ENCODE data around the gene GMPR.
"Not testable (repeated sequence)": the region's sequence is repeated elsewhere in the genome, so short reads cannot be mapped to it uniquely, and the experiment has no call there.

The GMPR gene

DNA sequence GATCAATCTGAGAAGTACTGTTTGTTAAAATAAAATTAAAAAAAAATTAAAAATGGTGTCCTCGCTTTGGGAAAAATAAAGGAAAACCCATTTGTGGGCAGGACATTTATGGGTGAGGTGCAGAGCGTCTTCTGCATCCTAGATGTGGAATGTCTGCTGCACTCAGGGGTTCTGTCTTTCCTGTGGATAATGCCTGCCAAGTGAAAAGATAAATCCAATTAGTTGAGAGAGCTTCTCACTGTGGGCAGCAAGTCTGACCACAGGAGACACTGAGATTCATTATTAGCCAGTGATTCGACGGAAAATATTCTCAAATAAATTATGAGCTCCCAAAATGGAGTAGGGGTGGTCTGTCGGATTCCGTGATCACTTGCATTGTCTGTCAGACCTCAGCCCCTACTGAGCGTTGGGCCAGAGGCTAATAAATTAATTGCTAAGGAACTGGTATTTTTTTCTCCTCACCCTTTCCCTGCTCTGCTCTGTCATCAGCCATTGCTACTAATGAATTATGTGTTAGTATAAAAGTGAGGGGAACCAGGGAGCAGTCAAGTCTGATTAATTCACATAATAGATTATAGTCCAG lies 10.0 kb downstream of the GMPR start:
- no peak overlapping the region for H3K4me3 ChIP-seq (ENCODE audit: low read depth, low read length)
- H3K9me3 ChIP-seq (ENCODE audit: control insufficient read depth, insufficient read depth, low read depth, low read length) = no peaks in the 10 kb centered on the region
- H3K36me3 ChIP-seq (ENCODE audit: control insufficient read depth, insufficient read depth, low read length) = no peaks in the 10 kb centered on the region
- H3K9ac ChIP-seq (ENCODE audit: low read length) = no peak overlapping the region
- no peaks in the 10 kb centered on the region for H3K27me3 ChIP-seq (ENCODE audit: control insufficient read depth, insufficient read depth, low read length)
- H3K27ac ChIP-seq (ENCODE audit: low read depth, low read length) = no peak overlapping the region
- H3K4me1 ChIP-seq (ENCODE audit: control insufficient read depth, insufficient read depth, low read length) = peaks cover 19% of the 10 kb centered on the region

DNA sequence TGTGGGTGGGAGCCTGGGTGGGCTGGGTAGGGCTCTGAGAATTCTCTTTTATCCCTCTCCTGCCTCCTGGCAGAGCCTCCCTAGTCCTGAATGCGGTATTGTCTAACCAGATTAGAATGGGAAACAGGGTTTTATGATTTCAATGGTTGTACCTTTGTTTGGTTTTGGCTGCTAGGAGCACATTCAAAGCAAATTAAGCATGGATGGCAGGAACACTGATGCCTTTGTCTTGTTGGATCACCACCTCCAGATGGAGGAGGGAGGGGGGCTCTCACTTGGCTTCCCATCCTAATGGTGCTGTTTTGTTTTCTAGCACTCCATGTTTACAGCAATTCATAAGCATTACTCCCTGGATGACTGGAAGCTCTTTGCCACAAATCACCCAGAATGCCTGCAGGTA lies 11.6 kb downstream of the GMPR start:
- no peaks in the 10 kb centered on the region for H3K36me3 ChIP-seq (ENCODE audit: control insufficient read depth, insufficient read depth, low read length)
- H3K4me1 ChIP-seq (ENCODE audit: control insufficient read depth, insufficient read depth, low read length) = peaks cover 12% of the 10 kb centered on the region
- H3K9ac ChIP-seq (ENCODE audit: low read length) = no peak overlapping the region
- H3K9me3 ChIP-seq (ENCODE audit: control insufficient read depth, insufficient read depth, low read depth, low read length) = no peaks in the 10 kb centered on the region
- no peaks in the 10 kb centered on the region for H3K27me3 ChIP-seq (ENCODE audit: control insufficient read depth, insufficient read depth, low read length)
- H3K4me3 ChIP-seq (ENCODE audit: low read depth, low read length) = no peak overlapping the region
- H3K27ac ChIP-seq (ENCODE audit: low read depth, low read length) = no peak overlapping the region

DNA sequence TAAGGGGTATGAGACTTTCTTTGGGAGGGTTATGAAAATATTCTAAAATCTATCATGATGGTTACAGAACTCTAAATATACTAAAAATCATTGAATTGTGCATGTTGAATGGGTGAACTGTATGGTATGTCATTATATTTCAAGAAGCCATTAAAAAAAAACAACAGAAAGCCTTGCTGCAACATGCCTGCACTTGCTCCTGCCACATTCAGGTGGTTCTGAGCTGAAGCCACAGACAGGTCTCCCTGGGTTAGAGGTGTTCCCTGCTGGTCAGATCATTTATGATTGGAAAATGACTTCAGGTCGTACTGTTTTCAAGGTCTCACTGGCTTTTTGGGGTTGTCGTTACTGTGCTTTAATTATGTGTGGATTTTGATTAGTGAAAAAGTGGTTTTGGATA lies 13.3 kb downstream of the GMPR start:
- no peaks in the 10 kb centered on the region for H3K27me3 ChIP-seq (ENCODE audit: control insufficient read depth, insufficient read depth, low read length)
- H3K9me3 ChIP-seq (ENCODE audit: control insufficient read depth, insufficient read depth, low read depth, low read length) = no peaks in the 10 kb centered on the region
- peaks cover 9% of the 10 kb centered on the region for H3K4me1 ChIP-seq (ENCODE audit: control insufficient read depth, insufficient read depth, low read length)
- H3K27ac ChIP-seq (ENCODE audit: low read depth, low read length) = no peak overlapping the region
- H3K36me3 ChIP-seq (ENCODE audit: control insufficient read depth, insufficient read depth, low read length) = no peaks in the 10 kb centered on the region; the same call in 1 of the 2 replicates
- H3K4me3 ChIP-seq (ENCODE audit: low read depth, low read length) = no peak overlapping the region
- H3K9ac ChIP-seq (ENCODE audit: low read length) = no peak overlapping the region

DNA sequence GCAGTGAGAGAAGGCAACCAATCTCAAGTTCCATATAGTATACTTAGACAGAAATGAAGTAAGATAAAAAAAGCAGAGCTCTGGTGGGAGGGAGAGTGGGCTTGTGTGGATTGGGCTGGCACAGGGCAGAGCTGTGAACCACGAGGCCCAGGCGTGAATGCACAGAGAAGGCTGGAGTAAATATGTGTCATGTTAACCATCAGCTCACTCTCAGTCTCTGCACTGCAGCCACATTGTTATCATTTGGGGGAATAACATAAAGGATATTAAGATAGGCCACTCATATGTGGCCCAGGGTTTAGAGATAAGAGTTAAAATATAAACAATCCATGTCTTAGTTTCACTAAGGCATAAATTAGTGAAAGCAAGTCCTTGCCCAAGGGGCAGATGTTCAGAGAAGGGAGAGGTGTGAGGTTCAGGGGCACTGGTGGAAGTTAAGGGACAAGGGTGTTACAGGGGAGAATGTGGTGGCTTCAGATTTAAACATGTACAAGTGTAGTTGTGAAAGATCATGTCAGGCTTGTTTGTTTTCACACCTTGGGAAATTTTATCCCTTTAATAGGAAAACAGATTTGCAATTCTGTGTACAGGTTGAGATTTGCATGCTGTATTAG lies 14.4 kb downstream of the GMPR start:
- H3K9me3 ChIP-seq (ENCODE audit: control insufficient read depth, insufficient read depth, low read depth, low read length) = peaks cover 3% of the 10 kb centered on the region; the same call in 1 of the 2 replicates
- H3K4me3 ChIP-seq (ENCODE audit: low read depth, low read length) = no peak overlapping the region
- H3K27me3 ChIP-seq (ENCODE audit: control insufficient read depth, insufficient read depth, low read length) = no peaks in the 10 kb centered on the region
- peaks cover 5% of the 10 kb centered on the region; the same call in 1 of the 2 replicates for H3K36me3 ChIP-seq (ENCODE audit: control insufficient read depth, insufficient read depth, low read length)
- H3K9ac ChIP-seq (ENCODE audit: low read length) = no peak overlapping the region
- no peak overlapping the region for H3K27ac ChIP-seq (ENCODE audit: low read depth, low read length)
- peaks cover 10% of the 10 kb centered on the region for H3K4me1 ChIP-seq (ENCODE audit: control insufficient read depth, insufficient read depth, low read length)

DNA sequence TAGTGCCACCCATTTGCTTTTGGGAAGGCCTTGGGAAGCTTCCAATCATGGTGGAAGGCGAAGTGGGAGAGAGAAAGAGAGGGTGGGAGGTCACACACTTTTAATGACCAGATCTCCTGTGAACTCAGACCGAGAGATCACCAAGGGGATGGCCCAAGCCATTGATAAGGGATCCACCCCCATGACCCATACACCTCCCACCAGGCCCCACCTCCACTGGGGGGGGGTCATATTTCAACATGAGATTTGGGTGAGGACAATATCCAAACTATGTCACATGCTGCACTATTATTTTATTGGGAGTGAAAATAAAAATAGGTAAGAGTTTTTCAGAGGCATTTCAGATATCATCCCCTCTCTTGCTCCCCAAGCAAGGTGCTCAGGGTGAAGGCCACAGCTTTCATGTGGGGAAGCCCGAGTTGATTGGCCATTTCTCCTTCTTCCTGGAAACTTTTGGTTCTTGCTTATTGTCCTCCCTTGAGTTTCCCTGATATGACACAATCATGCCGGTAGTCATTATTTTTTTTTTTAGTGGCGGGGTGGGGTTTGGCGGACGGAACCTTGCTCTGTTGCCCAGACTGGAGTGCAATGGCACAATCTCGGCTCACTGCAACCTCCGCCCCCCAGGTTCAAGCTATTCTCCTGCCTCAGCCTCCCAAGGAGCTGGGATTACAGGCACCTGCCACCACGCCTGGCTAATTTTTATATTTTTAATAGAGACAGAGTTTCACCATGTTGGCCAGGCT lies 15.2 kb downstream of the GMPR start:
- Histone ChIP-seq H3K9me3 (ENCODE audit: control insufficient read depth, insufficient read depth, low read depth, low read length) (peaks cover 3% of the 10 kb centered on the region; the same call in 1 of the 2 replicates), H3K4me1 (ENCODE audit: control insufficient read depth, insufficient read depth, low read length) (peaks cover 18% of the 10 kb centered on the region), H3K27ac (ENCODE audit: low read depth, low read length) (no peak overlapping the region), H3K36me3 (ENCODE audit: control insufficient read depth, insufficient read depth, low read length) (peaks cover 5% of the 10 kb centered on the region; the same call in 1 of the 2 replicates), H3K27me3 (ENCODE audit: control insufficient read depth, insufficient read depth, low read length) (no peaks in the 10 kb centered on the region), H3K4me3 (ENCODE audit: low read depth, low read length) (no peak overlapping the region), H3K9ac (ENCODE audit: low read length) (no peak overlapping the region)

DNA sequence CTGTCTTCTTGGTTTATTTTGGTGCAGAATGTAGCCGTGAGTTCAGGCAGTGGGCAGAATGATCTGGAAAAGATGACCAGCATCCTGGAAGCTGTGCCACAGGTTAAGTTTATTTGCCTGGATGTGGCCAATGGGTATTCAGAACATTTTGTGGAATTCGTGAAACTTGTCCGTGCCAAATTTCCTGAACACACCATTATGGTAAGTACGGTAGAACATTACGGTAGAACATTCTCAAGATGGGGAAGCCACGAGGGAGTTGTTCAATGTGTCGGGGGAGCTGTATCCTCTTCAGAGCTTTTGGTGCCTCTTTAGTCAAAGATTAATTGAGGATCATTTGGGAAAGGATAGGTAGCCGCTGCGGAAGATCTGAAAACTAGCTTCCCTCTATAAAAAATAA lies 16.1 kb downstream of the GMPR start:
- H3K27me3 ChIP-seq (ENCODE audit: control insufficient read depth, insufficient read depth, low read length) = no peaks in the 10 kb centered on the region
- H3K4me1 ChIP-seq (ENCODE audit: control insufficient read depth, insufficient read depth, low read length) = peaks cover 21% of the 10 kb centered on the region
- no peak overlapping the region for H3K9ac ChIP-seq (ENCODE audit: low read length)
- no peak overlapping the region for H3K4me3 ChIP-seq (ENCODE audit: low read depth, low read length)
- H3K9me3 ChIP-seq (ENCODE audit: control insufficient read depth, insufficient read depth, low read depth, low read length) = peaks cover 3% of the 10 kb centered on the region; the same call in 1 of the 2 replicates
- H3K27ac ChIP-seq (ENCODE audit: low read depth, low read length) = no peak overlapping the region
- H3K36me3 ChIP-seq (ENCODE audit: control insufficient read depth, insufficient read depth, low read length) = peaks cover 5% of the 10 kb centered on the region; the same call in 1 of the 2 replicates

DNA sequence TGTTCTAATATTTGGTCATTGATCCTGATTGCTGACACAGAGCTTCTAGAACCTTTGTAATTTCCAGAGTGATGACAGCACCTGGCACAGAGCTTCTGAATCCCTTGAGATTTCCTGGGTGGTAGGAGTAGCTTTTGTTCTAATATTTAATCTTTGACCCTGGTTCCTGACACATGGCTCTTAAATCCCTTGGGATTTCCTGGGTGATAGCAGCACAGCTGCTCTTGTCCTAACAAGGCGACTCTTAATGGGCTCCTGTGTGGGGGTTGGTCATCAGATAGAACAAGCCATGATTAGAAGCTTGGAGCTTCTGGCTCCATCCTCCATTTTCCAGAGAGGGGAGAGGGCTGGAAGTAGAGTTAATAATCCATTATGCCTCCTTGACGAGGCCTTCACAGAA lies 18.4 kb downstream of the GMPR start:
- H3K4me3 ChIP-seq (ENCODE audit: low read depth, low read length) = no peak overlapping the region
- H3K9ac ChIP-seq (ENCODE audit: low read length) = no peak overlapping the region
- no peaks in the 10 kb centered on the region for H3K27me3 ChIP-seq (ENCODE audit: control insufficient read depth, insufficient read depth, low read length)
- H3K4me1 ChIP-seq (ENCODE audit: control insufficient read depth, insufficient read depth, low read length) = peaks cover 12% of the 10 kb centered on the region
- H3K27ac ChIP-seq (ENCODE audit: low read depth, low read length) = no peak overlapping the region
- H3K36me3 ChIP-seq (ENCODE audit: control insufficient read depth, insufficient read depth, low read length) = peaks cover 5% of the 10 kb centered on the region; the same call in 1 of the 2 replicates
- H3K9me3 ChIP-seq (ENCODE audit: control insufficient read depth, insufficient read depth, low read depth, low read length) = peaks cover 3% of the 10 kb centered on the region; the same call in 1 of the 2 replicates

DNA sequence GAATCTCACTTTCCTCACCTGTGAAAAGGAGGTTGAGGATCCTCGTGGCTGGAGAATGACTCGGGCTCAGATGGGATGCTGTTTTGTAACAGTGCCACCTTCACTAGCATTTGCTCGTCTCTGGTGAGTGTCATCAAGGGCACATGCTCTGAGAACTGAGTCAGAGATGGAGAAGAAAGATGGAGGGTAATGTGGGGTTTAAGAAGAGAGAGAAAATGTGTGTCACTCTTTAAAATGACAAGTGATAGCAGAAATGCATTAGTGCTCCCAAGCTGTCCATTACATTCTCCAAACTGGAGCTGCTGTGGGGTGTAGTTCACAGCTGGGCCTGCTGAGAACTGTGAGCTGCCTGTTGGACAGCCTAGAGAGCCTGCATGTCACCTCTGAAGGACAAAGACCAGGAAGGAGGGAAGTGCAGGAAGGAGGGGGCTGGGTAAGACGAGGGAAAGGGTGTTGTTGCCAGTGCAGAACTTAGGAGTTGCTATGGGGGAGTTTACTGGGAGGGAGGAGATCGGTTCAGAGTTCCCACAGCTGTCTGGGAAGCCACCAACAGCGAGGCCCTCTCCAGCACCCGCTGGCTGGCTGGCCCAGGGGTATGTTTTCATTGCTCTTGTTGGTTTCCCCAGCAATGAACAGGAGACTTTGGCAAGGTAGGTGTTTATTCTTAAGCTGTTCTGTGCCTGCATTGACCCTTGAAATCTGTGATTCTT lies 19.8 kb downstream of the GMPR start:
- H3K27me3 ChIP-seq (ENCODE audit: control insufficient read depth, insufficient read depth, low read length) = no peaks in the 10 kb centered on the region
- peaks cover 3% of the 10 kb centered on the region; the same call in 1 of the 2 replicates for H3K9me3 ChIP-seq (ENCODE audit: control insufficient read depth, insufficient read depth, low read depth, low read length)
- no peak overlapping the region; the same call in 1 of the 2 replicates for H3K4me3 ChIP-seq (ENCODE audit: low read depth, low read length)
- no peak overlapping the region for H3K27ac ChIP-seq (ENCODE audit: low read depth, low read length)
- H3K9ac ChIP-seq (ENCODE audit: low read length) = peak overlapping the region; percentile 56
- peaks cover 12% of the 10 kb centered on the region for H3K4me1 ChIP-seq (ENCODE audit: control insufficient read depth, insufficient read depth, low read length)
- peaks cover 5% of the 10 kb centered on the region; the same call in 1 of the 2 replicates for H3K36me3 ChIP-seq (ENCODE audit: control insufficient read depth, insufficient read depth, low read length)

DNA sequence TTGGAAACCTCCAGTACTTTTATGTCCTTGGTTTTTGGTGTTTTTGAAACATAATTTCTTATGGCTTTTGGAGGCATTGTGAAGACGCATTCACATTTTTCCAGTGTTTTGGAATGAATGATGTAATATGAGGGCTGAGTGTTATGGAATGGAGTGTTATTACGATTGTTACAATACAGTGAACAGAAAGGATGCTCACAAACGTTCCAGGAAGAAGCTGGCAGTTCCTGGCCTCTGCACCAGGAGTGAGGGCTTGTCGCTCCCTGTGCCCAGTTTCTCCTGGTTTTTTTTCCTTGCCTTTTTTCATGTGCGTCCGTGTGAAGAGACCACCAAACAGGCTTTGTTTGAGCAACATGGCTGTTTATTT lies 20.3 kb downstream of the GMPR start:
- H3K4me1 ChIP-seq (ENCODE audit: control insufficient read depth, insufficient read depth, low read length) = peaks cover 12% of the 10 kb centered on the region
- H3K36me3 ChIP-seq (ENCODE audit: control insufficient read depth, insufficient read depth, low read length) = peaks cover 5% of the 10 kb centered on the region; the same call in 1 of the 2 replicates
- peaks cover 3% of the 10 kb centered on the region; the same call in 1 of the 2 replicates for H3K9me3 ChIP-seq (ENCODE audit: control insufficient read depth, insufficient read depth, low read depth, low read length)
- H3K27me3 ChIP-seq (ENCODE audit: control insufficient read depth, insufficient read depth, low read length) = no peaks in the 10 kb centered on the region
- peak overlapping the region; percentile 56 for H3K9ac ChIP-seq (ENCODE audit: low read length)
- H3K27ac ChIP-seq (ENCODE audit: low read depth, low read length) = no peak overlapping the region
- peak overlapping the region; percentile 27; the same call in 1 of the 2 replicates for H3K4me3 ChIP-seq (ENCODE audit: low read depth, low read length)

DNA sequence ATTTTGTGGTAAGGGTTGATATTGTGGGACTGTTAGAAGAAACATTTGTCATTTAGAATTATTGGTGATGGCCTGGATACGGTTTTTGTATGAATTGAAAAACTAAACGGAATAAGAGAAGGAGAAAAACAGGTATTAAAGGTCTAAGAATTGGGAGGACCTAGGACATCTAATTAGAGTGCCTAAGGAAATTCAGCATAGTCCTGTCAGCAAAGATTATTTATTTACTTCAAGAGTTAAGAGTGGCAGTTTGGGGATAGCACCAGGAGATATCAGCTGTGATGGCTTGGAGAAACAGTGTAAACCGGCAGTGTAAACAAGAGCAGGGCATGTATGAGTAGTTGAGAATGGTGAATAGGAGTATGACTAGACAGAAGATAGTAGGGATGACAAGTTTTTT lies 21.2 kb downstream of the GMPR start:
- not testable (repeated sequence) for H3K9me3 ChIP-seq (ENCODE audit: control insufficient read depth, insufficient read depth, low read depth, low read length); H3K27ac ChIP-seq (ENCODE audit: low read depth, low read length); H3K4me3 ChIP-seq (ENCODE audit: low read depth, low read length); H3K27me3 ChIP-seq (ENCODE audit: control insufficient read depth, insufficient read depth, low read length); H3K36me3 ChIP-seq (ENCODE audit: control insufficient read depth, insufficient read depth, low read length); H3K9ac ChIP-seq (ENCODE audit: low read length)
- H3K4me1 ChIP-seq (ENCODE audit: control insufficient read depth, insufficient read depth, low read length) = peaks cover 12% of the 10 kb centered on the region
